Measurements from ENCODE around the gene GADL1.

The GADL1 gene

GRCh38 chr3:30702038-30702827, 192.2 kb downstream of the GADL1 start:
- no peak for DNase-seq (ENCODE audit: low read depth)
- no peak overlapping the region for H3K4me3 ChIP-seq (ENCODE audit: low read depth, low read length)
- TF ChIP-seq, protein P1, sequence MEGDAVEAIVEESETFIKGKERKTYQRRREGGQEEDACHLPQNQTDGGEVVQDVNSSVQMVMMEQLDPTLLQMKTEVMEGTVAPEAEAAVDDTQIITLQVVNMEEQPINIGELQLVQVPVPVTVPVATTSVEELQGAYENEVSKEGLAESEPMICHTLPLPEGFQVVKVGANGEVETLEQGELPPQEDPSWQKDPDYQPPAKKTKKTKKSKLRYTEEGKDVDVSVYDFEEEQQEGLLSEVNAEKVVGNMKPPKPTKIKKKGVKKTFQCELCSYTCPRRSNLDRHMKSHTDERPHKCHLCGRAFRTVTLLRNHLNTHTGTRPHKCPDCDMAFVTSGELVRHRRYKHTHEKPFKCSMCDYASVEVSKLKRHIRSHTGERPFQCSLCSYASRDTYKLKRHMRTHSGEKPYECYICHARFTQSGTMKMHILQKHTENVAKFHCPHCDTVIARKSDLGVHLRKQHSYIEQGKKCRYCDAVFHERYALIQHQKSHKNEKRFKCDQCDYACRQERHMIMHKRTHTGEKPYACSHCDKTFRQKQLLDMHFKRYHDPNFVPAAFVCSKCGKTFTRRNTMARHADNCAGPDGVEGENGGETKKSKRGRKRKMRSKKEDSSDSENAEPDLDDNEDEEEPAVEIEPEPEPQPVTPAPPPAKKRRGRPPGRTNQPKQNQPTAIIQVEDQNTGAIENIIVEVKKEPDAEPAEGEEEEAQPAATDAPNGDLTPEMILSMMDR (conservative IDR thresholded peaks at IDR 0.05; ENCODE audit: low read depth, low read length), result no peak

GRCh38 chr3:30700702-30701321, 193.6 kb downstream of the GADL1 start:
- H3K4me3 ChIP-seq (ENCODE audit: low read depth, low read length), result no peak overlapping the region
- no peak for DNase-seq (ENCODE audit: low read depth)
- TF ChIP-seq, protein P1 (conservative IDR thresholded peaks at IDR 0.05; ENCODE audit: low read depth, low read length), result no peak

DNA sequence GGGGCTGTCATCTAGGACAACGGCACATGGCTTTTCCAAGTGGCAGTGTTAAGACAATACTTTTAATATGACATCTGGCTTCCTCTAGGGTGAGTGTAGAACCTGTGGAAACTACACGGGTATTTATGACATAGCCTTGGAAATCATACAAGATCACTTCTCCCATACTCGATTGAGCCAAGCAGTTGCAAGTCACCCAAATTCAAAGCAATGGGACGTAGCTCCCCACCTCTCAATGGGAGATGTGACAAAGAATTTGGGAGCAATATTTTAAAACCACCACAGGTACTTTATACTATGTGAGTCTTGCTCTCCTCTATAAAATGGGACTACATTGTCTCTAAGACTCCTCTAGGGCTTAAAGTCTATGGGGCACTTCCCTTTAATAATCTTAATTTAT, 194.5 kb downstream of the GADL1 start:
- H3K4me3 ChIP-seq (ENCODE audit: low read depth, low read length), result no peak overlapping the region
- DNase-seq (ENCODE audit: low read depth), result no peak
- TF ChIP-seq, protein P1 (conservative IDR thresholded peaks at IDR 0.05; ENCODE audit: low read depth, low read length), result no peak

- TF ChIP-seq, protein P1 (conservative IDR thresholded peaks at IDR 0.05; ENCODE audit: low read depth, low read length), result no peak
- DNase-seq (ENCODE audit: low read depth), result no peak
- no peak overlapping the region for H3K4me3 ChIP-seq (ENCODE audit: low read depth, low read length)
Measured at GRCh38 chr3:30698549-30698948, 195.9 kb downstream of the GADL1 start.

DNA sequence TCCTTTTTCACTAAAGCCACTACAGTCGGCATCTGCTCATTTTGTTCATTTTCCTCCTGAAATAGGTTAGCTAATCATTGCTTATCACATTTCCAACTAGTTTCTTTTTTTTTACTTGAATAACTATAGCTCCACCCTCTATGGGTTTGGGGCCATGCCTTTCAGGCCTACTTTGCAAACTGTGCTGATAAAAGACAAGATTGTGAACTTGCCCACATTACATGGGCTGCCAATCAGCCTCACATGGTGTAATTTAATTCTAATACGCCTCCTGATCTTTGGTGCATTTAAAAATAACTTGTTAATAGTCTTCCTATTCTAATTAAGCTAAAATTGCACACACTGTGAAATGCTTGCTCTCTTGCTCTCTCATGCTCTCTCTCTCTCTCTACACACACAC, 197.6 kb downstream of the GADL1 start:
- no peak for DNase-seq (ENCODE audit: low read depth)
- TF ChIP-seq, protein P1 (conservative IDR thresholded peaks at IDR 0.05; ENCODE audit: low read depth, low read length), result no peak
- no peak overlapping the region for H3K4me3 ChIP-seq (ENCODE audit: low read depth, low read length)

GRCh38 chr3:30696403-30696819, 198.1 kb downstream of the GADL1 start:
- TF ChIP-seq, protein P1 (conservative IDR thresholded peaks at IDR 0.05; ENCODE audit: low read depth, low read length), result no peak
- DNase-seq (ENCODE audit: low read depth), result no peak
- H3K4me3 ChIP-seq (ENCODE audit: low read depth, low read length), result no peak overlapping the region
